Endothelial cell (in vitro differentiated cells): ENCODE data around the gene SYT12. TPM values are rescaled to one million over a fixed set of nuclear protein-coding genes. Genes with fewer than 3 reads are reported as not detected.

Experiments used
- DNase-seq: peaks from one replicate; pipeline ENCODE4 v3.0.0; 2021; ENCODE audit warnings: low spot score
- H3K27ac Mint-ChIP-seq: one replicate; pipeline ENCODE4 v1.8.0; 2021; ENCODE audit warnings: mixed read lengths, inconsistent platforms; ENCODE audit not compliant: unreplicated experiment
- H3K27me3 Mint-ChIP-seq: one replicate; pipeline ENCODE4 v1.8.0; 2021; ENCODE audit warnings: mild to moderate bottlenecking, moderate library complexity, mixed read lengths, inconsistent platforms; ENCODE audit not compliant: unreplicated experiment
- H3K36me3 Mint-ChIP-seq: one replicate; pipeline ENCODE4 v1.8.0; 2021; ENCODE audit warnings: mild to moderate bottlenecking, low read depth, mixed read lengths, inconsistent platforms; ENCODE audit not compliant: unreplicated experiment
- H3K4me1 Mint-ChIP-seq: one replicate; pipeline ENCODE4 v1.8.0; 2021; ENCODE audit warnings: mild to moderate bottlenecking, mixed read lengths, inconsistent platforms; ENCODE audit not compliant: unreplicated experiment
- H3K4me3 Mint-ChIP-seq: one replicate; pipeline ENCODE4 v1.8.0; 2021; ENCODE audit warnings: mild to moderate bottlenecking, mixed read lengths, inconsistent platforms; ENCODE audit not compliant: unreplicated experiment
- H3K9me3 Mint-ChIP-seq: one replicate; pipeline ENCODE4 v1.8.0; 2021; ENCODE audit warnings: mixed read lengths, inconsistent platforms; ENCODE audit not compliant: unreplicated experiment
- CTCF ChIP-seq: fragments of 200-600 bp; sonication (generic); IDR thresholded peaks from one replicate; pipeline ENCODE4 v1.5.0; 2021; ENCODE audit warnings: antibody characterized with exemption; ENCODE audit not compliant: unreplicated experiment
- total RNA-seq: library from RNA; stranded (reverse); fragmentation: NEBNext Ultra II Directional; extraction: Animal tissue kit (Norgen Biotek cat#: 25700); gene quantifications from one replicate; pipeline ENCODE4 v1.2.1, GENCODE V29; 2021; ENCODE audit not compliant: unreplicated experiment

The SYT12 gene
- total RNA-seq, 1 donor from 2014 or later = 0.82 TPM

- Mint-ChIP-seq H3K9me3 (no peaks in the 10 kb centered on the region), H3K27me3 (peaks cover 17% of the 10 kb centered on the region), H3K36me3 (no peaks in the 10 kb centered on the region), H3K27ac (no peak overlapping the region), H3K4me3 (no peak overlapping the region), H3K4me1 (peaks cover 5% of the 10 kb centered on the region)
- TF ChIP-seq CTCF = no peak
- DNase-seq = no peak
Measured at GRCh38 chr11:67024966-67025365, 2.0 kb downstream of the SYT12 start.

- peaks cover 5% of the 10 kb centered on the region for H3K4me1 Mint-ChIP-seq
- H3K27ac Mint-ChIP-seq = no peak overlapping the region
- H3K9me3 Mint-ChIP-seq = no peaks in the 10 kb centered on the region
- peaks cover 15% of the 10 kb centered on the region for H3K27me3 Mint-ChIP-seq
- no peak for DNase-seq
- no peak for TF ChIP-seq CTCF
- H3K36me3 Mint-ChIP-seq = no peaks in the 10 kb centered on the region
- H3K4me3 Mint-ChIP-seq = no peak overlapping the region
Measured at GRCh38 chr11:67025750-67026149, 2.8 kb downstream of the SYT12 start.

- Mint-ChIP-seq H3K27me3 (peaks cover 9% of the 10 kb centered on the region), H3K4me1 (peaks cover 5% of the 10 kb centered on the region), H3K27ac (no peak overlapping the region), H3K36me3 (no peaks in the 10 kb centered on the region), H3K9me3 (no peaks in the 10 kb centered on the region), H3K4me3 (no peak overlapping the region)
- no peak for TF ChIP-seq CTCF
- DNase-seq = no peak
Measured at GRCh38 chr11:67026941-67027340, 4.0 kb downstream of the SYT12 start.

- no peak for TF ChIP-seq CTCF
- Mint-ChIP-seq H3K4me3 (no peak overlapping the region), H3K27ac (no peak overlapping the region), H3K9me3 (no peaks in the 10 kb centered on the region), H3K36me3 (no peaks in the 10 kb centered on the region), H3K27me3 (peaks cover 7% of the 10 kb centered on the region), H3K4me1 (peaks cover 4% of the 10 kb centered on the region)
- DNase-seq = no peak
Measured at GRCh38 chr11:67027483-67027930, 4.6 kb downstream of the SYT12 start.

GRCh38 chr11:67027943-67028542 lies 5.1 kb downstream of the SYT12 start:
- Mint-ChIP-seq H3K36me3 (no peaks in the 10 kb centered on the region), H3K4me3 (no peak overlapping the region), H3K27me3 (peaks cover 6% of the 10 kb centered on the region), H3K4me1 (peaks cover 3% of the 10 kb centered on the region), H3K27ac (no peak overlapping the region), H3K9me3 (no peaks in the 10 kb centered on the region)
- DNase-seq = no peak
- no peak for TF ChIP-seq CTCF
